Hair follicle dermal papilla cell (primary cell): ENCODE results near the gene CCPG1. TPM values are rescaled to one million over a fixed set of nuclear protein-coding genes. Genes with fewer than 3 reads are reported as not detected.

Experiments used
- total RNA-seq: library from RNA; depleted of rRNA; stranded (reverse); fragments of >200 nt; gene quantifications from 2 replicates; pipeline ENCODE4 v1.2.3, GENCODE V29; 2012

The CCPG1 gene, protein sequence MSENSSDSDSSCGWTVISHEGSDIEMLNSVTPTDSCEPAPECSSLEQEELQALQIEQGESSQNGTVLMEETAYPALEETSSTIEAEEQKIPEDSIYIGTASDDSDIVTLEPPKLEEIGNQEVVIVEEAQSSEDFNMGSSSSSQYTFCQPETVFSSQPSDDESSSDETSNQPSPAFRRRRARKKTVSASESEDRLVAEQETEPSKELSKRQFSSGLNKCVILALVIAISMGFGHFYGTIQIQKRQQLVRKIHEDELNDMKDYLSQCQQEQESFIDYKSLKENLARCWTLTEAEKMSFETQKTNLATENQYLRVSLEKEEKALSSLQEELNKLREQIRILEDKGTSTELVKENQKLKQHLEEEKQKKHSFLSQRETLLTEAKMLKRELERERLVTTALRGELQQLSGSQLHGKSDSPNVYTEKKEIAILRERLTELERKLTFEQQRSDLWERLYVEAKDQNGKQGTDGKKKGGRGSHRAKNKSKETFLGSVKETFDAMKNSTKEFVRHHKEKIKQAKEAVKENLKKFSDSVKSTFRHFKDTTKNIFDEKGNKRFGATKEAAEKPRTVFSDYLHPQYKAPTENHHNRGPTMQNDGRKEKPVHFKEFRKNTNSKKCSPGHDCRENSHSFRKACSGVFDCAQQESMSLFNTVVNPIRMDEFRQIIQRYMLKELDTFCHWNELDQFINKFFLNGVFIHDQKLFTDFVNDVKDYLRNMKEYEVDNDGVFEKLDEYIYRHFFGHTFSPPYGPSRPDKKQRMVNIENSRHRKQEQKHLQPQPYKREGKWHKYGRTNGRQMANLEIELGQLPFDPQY
- total RNA-seq, result 45.9 and 63.4 TPM in 2 replicates

DNA sequence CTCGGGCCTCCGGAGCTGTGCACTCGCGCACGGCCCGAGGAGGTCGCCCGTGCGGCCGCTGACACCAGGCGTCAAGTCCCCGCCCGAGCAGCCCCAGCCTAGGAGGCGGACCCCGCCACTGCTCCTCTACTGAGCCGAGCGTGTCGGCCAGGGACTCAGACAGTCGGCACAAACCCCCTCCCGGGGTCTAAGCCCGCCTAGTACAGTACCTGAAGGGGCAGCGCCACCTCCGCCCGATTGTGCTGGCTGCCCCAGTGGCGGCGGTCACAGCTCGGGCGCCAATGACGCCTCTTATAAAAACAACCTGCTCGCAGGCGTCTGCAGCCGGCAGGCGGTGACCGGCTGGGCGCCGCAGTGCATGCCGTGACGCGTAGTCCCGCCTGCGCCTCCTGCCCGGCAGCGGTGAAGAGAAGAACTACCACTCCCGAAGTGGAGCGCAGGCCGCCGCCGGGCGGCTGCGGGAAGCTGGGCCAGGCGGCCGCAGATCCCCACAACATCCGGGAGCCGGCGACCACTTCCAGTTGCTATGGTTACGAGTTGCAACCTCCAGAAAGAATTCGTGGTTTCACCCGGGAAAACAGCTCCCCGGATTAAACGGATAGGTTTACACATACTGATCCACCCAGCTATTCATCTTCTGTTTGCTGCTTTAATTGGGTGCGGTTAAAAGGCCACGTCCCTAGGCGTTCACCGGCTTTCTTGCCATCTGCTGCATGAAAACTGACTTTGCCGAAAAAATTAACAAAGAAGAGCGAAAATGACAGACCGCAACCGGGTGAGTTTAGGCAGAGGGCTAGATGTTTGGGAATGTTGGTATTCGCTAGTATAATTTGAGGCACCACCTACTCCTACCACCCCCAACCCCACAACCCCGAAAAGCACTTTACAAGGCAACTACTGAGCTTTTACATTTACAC lies at the start of gene CCPG1, which contains the start of gene PIERCE2:
Gene CCPG1, minus strand, starts transcription at position 348 of the 917 bp plus-strand sequence. CDS start 18,935 bp downstream, outside the sequence.
Gene PIERCE2, plus strand, starts transcription at position 484 of the 917 bp plus-strand sequence. Its CDS starts 274 bp downstream, at position 758.

DNA sequence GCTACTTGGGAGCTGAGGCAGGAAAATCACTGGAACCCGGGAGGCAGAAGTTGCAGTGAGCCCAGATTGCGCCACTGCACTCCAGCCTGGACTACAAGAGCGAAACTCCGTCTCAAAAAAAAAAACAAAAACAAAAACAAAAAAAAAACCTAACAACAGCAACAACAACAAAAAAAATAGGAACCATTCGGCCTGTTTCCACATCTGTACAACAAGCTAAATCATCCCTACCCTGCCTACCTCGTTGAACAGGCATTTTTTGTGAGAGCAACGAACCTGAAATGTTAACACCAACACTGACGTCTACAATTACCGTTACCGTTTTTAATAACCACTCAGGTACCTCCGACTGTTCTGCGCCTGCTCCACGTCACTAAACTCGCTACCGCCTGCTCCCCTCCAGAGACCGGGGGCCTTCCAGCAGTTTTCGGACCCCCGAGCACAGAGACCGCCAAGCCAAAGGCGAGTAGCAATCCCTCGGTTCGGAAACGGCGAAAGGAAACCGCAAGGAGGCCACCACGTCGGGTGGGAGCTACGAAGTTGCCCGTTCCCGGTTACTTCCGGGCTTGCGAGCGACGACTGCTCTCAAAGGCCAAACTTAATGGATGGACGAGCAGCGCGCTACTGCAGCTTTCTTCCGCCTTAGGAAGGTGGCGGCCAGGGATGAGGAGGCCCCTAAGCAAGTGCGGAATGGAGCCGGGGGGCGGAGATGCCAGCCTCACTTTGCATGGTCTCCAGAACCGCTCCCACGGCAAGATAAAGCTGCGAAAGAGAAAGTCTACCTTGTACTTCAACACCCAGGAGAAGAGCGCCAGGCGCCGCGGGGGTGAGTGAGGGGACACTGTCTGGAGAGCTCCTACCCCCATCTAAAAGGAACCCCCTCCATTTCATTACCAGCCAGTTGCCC lies 89.3 kb downstream of the CCPG1 start, which contains the start of the genes PIGB and PIGBOS1:
Gene PIGB, plus strand, starts transcription at position 635 of the 907 bp plus-strand sequence. Its CDS starts 29 bp downstream, at position 664.
Gene PIGBOS1, minus strand, starts transcription at position 536 of the 907 bp plus-strand sequence. CDS start 1,331 bp downstream, outside the sequence.

Other genes starting within 250 kb of the CCPG1 start
- gene RSL24D1, start 211.4 kb downstream of the CCPG1 start, total RNA-seq, result 62.5 and 76.1 TPM in 2 replicates
- gene RAB27A, start 118.5 kb downstream of the CCPG1 start, total RNA-seq, result 10.8 and 15.4 TPM in 2 replicates
- gene PIGBOS1, start 89.2 kb downstream of the CCPG1 start, total RNA-seq, result 6.1 and 8.0 TPM in 2 replicates
- 17.7 and 19.3 TPM in 2 replicates for gene PIGB, start 89.1 kb downstream of the CCPG1 start, total RNA-seq
- 1.6 and 4.1 TPM in 2 replicates for gene PIERCE2, start 136 bp upstream of the CCPG1 start, total RNA-seq
- 2.2 and 2.9 TPM in 2 replicates for gene DNAAF4, start 99.9 kb upstream of the CCPG1 start, total RNA-seq
- gene PYGO1, start 180.0 kb upstream of the CCPG1 start, total RNA-seq, result 11.7 and 15.9 TPM in 2 replicates